K562 (cell line): ENCODE data around the gene LZTR1. TPM values are rescaled to one million over a fixed set of nuclear protein-coding genes. Genes with fewer than 3 reads are reported as not detected.

Experiments used
- ATAC-seq: fragments of 200-7000 bp; cut with Tn5 transposase; 3 replicates; pipeline ENCODE4 v1.9.1; 2020; ENCODE audit warnings: moderate library complexity
- BruUV-seq: library from RNA; stranded (reverse); fragments of 400-500 nt; replicated peaks from 2 replicates; lab custom pipeline; 2021; lab: Mats Ljungman, UMichigan
- CTCF ChIA-PET: fragments of 300-600 bp; formaldehyde crosslinking; extraction: SDS; loops from one replicate; lab custom pipeline; 2021; ENCODE audit warnings: low intra/inter-chr PET ratio; lab: Yijun Ruan, JAX
- POLR2A ChIA-PET: fragments of 300-600, 350-650 bp; sonication (Branson Sonifier 250); formaldehyde crosslinking; extraction: SDS; loops from one replicate; lab custom pipeline; 2021; ENCODE audit warnings: antibody characterized with exemption, inconsistent platforms; lab: Yijun Ruan, JAX
- DNase-seq, 4 experiments: peaks; one replicate each; pipeline versions ENCODE4 v3.0.0 to v3.0.0-alpha.2; 2011 to 2018; ENCODE audit warnings: low spot score in 3 of 4, mixed read lengths in 3 of 4; ENCODE audit errors: extremely low read depth in 1 of 4
- FAIRE-seq: peaks from 2 replicates; lab custom pipeline; 2011; peaks lifted over from hg19 to GRCh38; lab: Jason Lieb, UNC
- H2AFZ ChIP-seq: 2 replicates; pipeline ENCODE4 v1.6.0; 2011; ENCODE audit warnings: low read depth, low read length, control low read depth, inconsistent platforms
- H3K27ac ChIP-seq: fragments of 200-600 bp; 3 replicates; pipeline ENCODE4 v1.8.0; 2011; ENCODE audit warnings: low read depth, mild to moderate bottlenecking, control low read depth, inconsistent platforms, low read length, moderate library complexity, mixed read lengths; ENCODE audit errors: extremely low read depth
- H3K27me3 ChIP-seq, 2 experiments: fragments of 300-600 bp in 1 of 2; 2 replicates in 1 of 2; 3 replicates in 1 of 2; pipeline versions ENCODE4 v1.6.0 to v1.8.0; 2011; ENCODE audit warnings: inconsistent platforms in 2 of 2, low read length in 2 of 2, mild to moderate bottlenecking in 1 of 2, mixed read lengths in 1 of 2, moderate library complexity in 1 of 2; ENCODE audit not compliant: control insufficient read depth in 2 of 2, insufficient read depth in 2 of 2
- H3K36me3 ChIP-seq: fragments of 300-600 bp; 3 replicates; pipeline ENCODE4 v1.8.0; 2011; ENCODE audit warnings: mild to moderate bottlenecking, low read length, inconsistent platforms; ENCODE audit not compliant: control insufficient read depth, insufficient read depth
- H3K4me1 ChIP-seq, 2 experiments: fragments of 200-600 bp in 1 of 2; replicated peaks in 1 of 2; 2 replicates in 1 of 2; 3 replicates in 1 of 2; pipeline versions ENCODE4 v1.5.1 to v1.8.0; 2011; ENCODE audit warnings: inconsistent platforms in 2 of 2, low read length in 2 of 2, mild to moderate bottlenecking in 1 of 2, mixed read lengths in 1 of 2, moderate library complexity in 1 of 2; ENCODE audit not compliant: control insufficient read depth in 2 of 2, insufficient read depth in 2 of 2
- H3K4me2 ChIP-seq: 2 replicates; pipeline ENCODE4 v1.6.1; 2011; ENCODE audit warnings: low read length, control low read depth, inconsistent platforms, mixed read lengths; ENCODE audit not compliant: insufficient read depth
- H3K4me3 ChIP-seq: fragments of 200-600 bp; sonication (generic), shearing (Covaris generic); 2 replicates; pipeline ENCODE4 v1.5.1; 2016; ENCODE audit warnings: control low read depth, inconsistent platforms
- H3K79me2 ChIP-seq: fragments of 200-600 bp; 3 replicates; pipeline ENCODE4 v1.8.0; 2011; ENCODE audit warnings: low read length, inconsistent platforms; ENCODE audit not compliant: control insufficient read depth, insufficient read depth
- H3K9ac ChIP-seq, 2 experiments: 2 replicates each; pipeline versions ENCODE4 v1.6.0 to v1.6.1; 2011; ENCODE audit warnings: low read depth in 2 of 2, low read length in 2 of 2, control low read depth in 1 of 2, inconsistent platforms in 1 of 2, mild to moderate bottlenecking in 1 of 2, mixed read lengths in 1 of 2; ENCODE audit not compliant: insufficient read depth in 1 of 2
- H3K9me1 ChIP-seq: one replicate; pipeline ENCODE4 v1.6.0; 2011; ENCODE audit warnings: inconsistent platforms, mild to moderate bottlenecking, low read length, moderate library complexity; ENCODE audit not compliant: control insufficient read depth, insufficient read depth
- H3K9me3 ChIP-seq: replicated peaks from 2 replicates; pipeline ENCODE4 v1.5.1; 2011; ENCODE audit warnings: low read depth, low read length, inconsistent platforms; ENCODE audit not compliant: control insufficient read depth, insufficient read depth
- H4K20me1 ChIP-seq: replicated peaks from 2 replicates; pipeline ENCODE4 v1.6.1; 2011; ENCODE audit warnings: low read length, inconsistent platforms, mixed read lengths; ENCODE audit not compliant: control insufficient read depth, insufficient read depth
- CHCHD3 ChIP-seq: fragments of 250-450 bp; sonication (Bioruptor Pico); IDR thresholded peaks from 2 replicates; pipeline ENCODE4 v2.1.2; 2022; ENCODE audit warnings: mild to moderate bottlenecking
- ELF2 ChIP-seq: fragments of 250-450 bp; sonication (Bioruptor Pico); IDR thresholded peaks from 2 replicates; pipeline ENCODE4 v1.5.0; 2021; ENCODE audit warnings: mild to moderate bottlenecking
- HDAC8 ChIP-seq: fragments of 450-650 bp; IDR thresholded peaks from 2 replicates; pipeline ENCODE4 v1.6.1; 2016; ENCODE audit warnings: mild to moderate bottlenecking, missing genetic modification characterization, moderate library complexity, missing compliant biosample characterization
- HMG20B ChIP-seq: fragments of 250-450 bp; sonication (Bioruptor Pico); IDR thresholded peaks from 2 replicates; pipeline ENCODE4 v1.5.0; 2021; ENCODE audit warnings: mild to moderate bottlenecking
- KLF10 ChIP-seq: fragments of 250-450 bp; sonication (Bioruptor Pico); IDR thresholded peaks from 2 replicates; pipeline ENCODE4 v1.6.1; 2021; ENCODE audit warnings: matching md5 sums
- MED1 ChIP-seq: sonication (generic); formaldehyde crosslinking; IDR thresholded peaks from 2 replicates; pipeline ENCODE4 v1.8.1; 2023; ENCODE audit warnings: missing genetic modification reagents, borderline replicate concordance
- MYC ChIP-seq, 2 experiments: fragments of 250-450 bp in 1 of 2; sonication (Bioruptor Pico) in 1 of 2; IDR thresholded peaks; 2 replicates each; pipeline versions ENCODE4 v1.5.1 to v1.6.1; 2012 to 2021; ENCODE audit warnings: low read depth in 2 of 2, borderline replicate concordance in 1 of 2, improper control_type of control experiment in 1 of 2, low read length in 1 of 2, mild to moderate bottlenecking in 1 of 2, moderate library complexity in 1 of 2
- SNRNP70 ChIP-seq: fragments of 200-400 bp; formaldehyde crosslinking; optimal IDR thresholded peaks from 2 replicates; pipeline ENCODE3; 2017; ENCODE audit warnings: low read depth, low read length
- SRF ChIP-seq, 2 experiments: fragments of 250-450, 450-650 bp in 1 of 2; sonication (Bioruptor Pico) in 1 of 2; sonication (generic) in 1 of 2; formaldehyde crosslinking; IDR thresholded peaks; 2 replicates each; pipeline versions ENCODE4 v1.5.0 to v1.5.1; 2020 to 2022; ENCODE audit warnings: mild to moderate bottlenecking in 1 of 2, missing genetic modification reagents in 1 of 2
- TEAD4 ChIP-seq, 2 experiments: sonication (generic) in 1 of 2; formaldehyde crosslinking in 1 of 2; IDR thresholded peaks; 2 replicates each; pipeline versions ENCODE4 v1.6.1 to v1.8.0; 2012 to 2022; ENCODE audit warnings: borderline replicate concordance in 1 of 2, inconsistent platforms in 1 of 2, low read length in 1 of 2, mild to moderate bottlenecking in 1 of 2, missing genetic modification reagents in 1 of 2
- ZNF121 ChIP-seq: sonication (generic); formaldehyde crosslinking; conservative IDR thresholded peaks from 2 replicates; pipeline ENCODE4 v1.8.0; 2022; ENCODE audit warnings: missing genetic modification reagents
- ZNF274 ChIP-seq: IDR thresholded peaks from 2 replicates; pipeline ENCODE4 v1.6.1; 2011; ENCODE audit warnings: low read depth, mild to moderate bottlenecking, low read length, moderate library complexity, borderline replicate concordance
- WGBS: fragments of 100-300 bp; shearing (Covaris generic); methylation state at CpG from one replicate; pipeline ENCODE4 v1.1.6; 2016; ENCODE audit warnings: low coverage, mixed read lengths; ENCODE audit not compliant: insufficient coverage; ENCODE audit errors: missing lambda C conversion rate; 5-methylcytosine and 5-hydroxymethylcytosine counted together
- in situ Hi-C: fragments of 300-500 bp; cut with MboI; formaldehyde crosslinking; loops from 4 replicates; pipeline ENCODE4 v1.15.0; 2018; ENCODE audit warnings: inconsistent platforms, mixed read lengths
- intact Hi-C: fragments of 100-400 bp; cut with micrococcal nuclease; formaldehyde crosslinking; loops from 2 replicates; pipeline ENCODE4 v1.14.2; 2022
- polyA plus RNA-seq, 8 experiments: library from polyadenylated mRNA; depleted of rRNA in 4 of 8; stranded (reverse) in 5 of 8; unstranded in 3 of 8; fragments of >200 nt; fragmentation: Nextera tagmentation in 2 of 8; fragmentation: Illumina TruSeq in 1 of 8; extraction: Ambion mirVana in 2 of 8; extraction: Trizol in 1 of 8; gene quantifications; 2 replicates each; pipeline versions ENCODE4 v1.2.1 to v1.2.3, GENCODE V29; 2011 to 2014; ENCODE audit warnings: inconsistent platforms in 1 of 8, missing spikeins in 1 of 8
- total RNA-seq, 7 experiments: library from RNA; depleted of rRNA in 6 of 7; stranded (reverse); fragments of >200 nt in 6 of 7; fragmentation: Illumina TruSeq in 2 of 7; extraction: Trizol in 2 of 7; gene quantifications; 2 replicates each; pipeline versions ENCODE4 v1.2.1 to v1.2.3, GENCODE V29; 2011 to 2021; ENCODE audit warnings: low replicate concordance in 1 of 7
- TF ChIP-seq, protein P1 (sequence below): IDR thresholded peaks from 3 replicates; pipeline ENCODE4 v1.6.1; 2011; ENCODE audit warnings: borderline replicate concordance, mild to moderate bottlenecking; ENCODE audit not compliant: insufficient read length, insufficient read depth
- TF ChIP-seq, protein P2 (sequence below): fragments of 450-650 bp; formaldehyde crosslinking; IDR thresholded peaks from 2 replicates; pipeline ENCODE4 v1.4.0; 2020; ENCODE audit warnings: mild to moderate bottlenecking, moderate library complexity
- TF ChIP-seq, protein P3 (sequence below): sonication (generic); formaldehyde crosslinking; IDR thresholded peaks from 2 replicates; pipeline ENCODE4 v1.8.1; 2023; ENCODE audit warnings: mild to moderate bottlenecking, missing genetic modification reagents

Gene LZTR1
- total and polyA plus RNA-seq, 9 of the 15 experiments (the other 6 are each of a cell fraction or from before 2014, with no cell fraction given) = 2.2 to 135 (median 63.0) TPM

DNA sequence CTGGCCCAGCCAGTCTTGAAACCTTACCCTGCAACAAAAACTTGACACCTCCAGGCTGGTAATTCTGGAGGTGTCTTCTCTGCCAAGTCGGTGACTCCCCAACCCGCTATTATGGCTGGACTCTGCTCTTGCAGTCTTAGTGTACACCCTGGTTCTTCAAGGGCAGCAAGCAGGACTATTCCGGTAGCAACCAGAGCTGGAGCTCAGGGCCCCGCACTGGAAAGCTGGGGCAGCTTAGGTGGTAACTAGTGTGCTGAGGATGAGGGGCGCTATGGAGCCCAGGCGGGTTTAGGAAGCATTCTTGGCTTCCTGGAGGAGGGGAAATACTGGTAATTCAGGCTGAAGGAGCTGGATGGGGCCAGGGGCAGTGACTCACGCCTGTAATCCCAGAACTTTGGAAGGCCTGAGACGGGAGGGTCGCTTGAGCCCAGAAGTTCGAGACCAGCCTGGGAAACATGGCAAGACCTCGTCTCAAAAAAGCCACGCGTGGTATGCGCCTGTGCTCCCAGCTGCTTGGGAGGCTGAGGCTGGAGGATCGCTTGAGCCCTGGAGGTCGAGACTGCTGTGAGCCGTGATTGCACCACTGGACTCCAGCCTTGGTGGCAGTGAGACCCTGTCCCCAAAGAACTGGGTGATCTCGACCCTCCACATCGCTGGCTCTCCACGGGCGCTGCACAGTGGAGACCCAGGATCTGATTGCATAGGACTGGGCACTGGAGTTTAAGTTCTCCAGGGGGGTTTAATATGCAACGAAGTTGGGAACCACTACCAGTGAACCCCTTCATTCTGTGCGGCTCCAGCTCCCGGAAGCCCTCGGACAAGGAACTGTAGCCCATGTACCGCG lies 25.6 kb upstream of the LZTR1 start:
- Histone ChIP-seq H2AFZ (no peak overlapping the region), H3K36me3 (peaks cover 30% of the 10 kb centered on the region), H4K20me1 (peaks cover 44% of the 10 kb centered on the region), H3K4me3 (no peak overlapping the region), H3K79me2 (peaks cover 17% of the 10 kb centered on the region), H3K9ac (peak overlapping the region in 1 of 2 experiments; percentile 56; a peak in 2 of 4 replicates), H3K9me1 (peaks cover 4% of the 10 kb centered on the region), H3K4me2 (no peak overlapping the region), H3K27ac (no peak overlapping the region), H3K4me1 (peaks cover 0 to 25% of the 10 kb centered on the region in 2 experiments; a peak in 2 of 5 replicates), H3K27me3 (no peaks in the 10 kb centered on the region), H3K9me3 (no peaks in the 10 kb centered on the region)
- ATAC-seq (peak; percentile 7), DNase-seq (no peak), FAIRE-seq (no peak)
- in situ Hi-C loops = loop anchor here (25.0 kb wide), 1 partner anchor 181 kb away; no protein-coding TSS in a partner anchor
- BruUV-seq = no TSS peak
- WGBS = 74% methylated on average over 27 of the region's 27 CpGs
- intact Hi-C loops = no loop called here
- ChIA-PET CTCF (no interaction called here), POLR2A (interaction anchor here (0.6 to 64.4 kb wide), 8 partner anchors 9 to 731 kb away, joined by 3 to 1556 read pairs (median 8); partner anchors contain the start of genes AIFM3, CRKL and LZTR1)
- TF ChIP-seq MYC (IDR thresholded peaks at IDR 0.05; ENCODE audit: low read depth, low read length) (no peak), MYC (CRISPR knock-in tag; IDR thresholded peaks at IDR 0.05; ENCODE audit: borderline replicate concordance, low read depth) (0 out of 2 replicates have a peak, but pooled peaks have one; percentile 40), HMG20B (CRISPR knock-in tag) (0 out of 2 replicates have a peak, but pooled peaks have one; percentile 29), MED1 (CRISPR knock-in tag) (0 out of 2 replicates have a peak, but pooled peaks have one; percentile 37), TEAD4 (IDR thresholded peaks at IDR 0.05; ENCODE audit: low read length) (no peak), TEAD4 (CRISPR knock-in tag; IDR thresholded peaks at IDR 0.05; ENCODE audit: borderline replicate concordance) (0 out of 2 replicates have a peak, but pooled peaks have one; percentile 57), ZNF121 (CRISPR knock-in tag) (no peak), SNRNP70 (peak; percentile 24), HDAC8 (tag) (0 out of 2 replicates have a peak, but pooled peaks have one; percentile 72), ELF2 (CRISPR knock-in tag) (no peak), ZNF274 (no peak), CHCHD3 (CRISPR knock-in tag) (0 out of 2 replicates have a peak, but pooled peaks have one; percentile 7), SRF (CRISPR knock-in tag; IDR thresholded peaks at IDR 0.05) (0 out of 4 replicates have a peak, but pooled peaks of 1 of the 2 experiments have one; percentile 13), KLF10 (peak; percentile 33; the same call in 1 of the 2 replicates)
- TF ChIP-seq, protein P1, sequence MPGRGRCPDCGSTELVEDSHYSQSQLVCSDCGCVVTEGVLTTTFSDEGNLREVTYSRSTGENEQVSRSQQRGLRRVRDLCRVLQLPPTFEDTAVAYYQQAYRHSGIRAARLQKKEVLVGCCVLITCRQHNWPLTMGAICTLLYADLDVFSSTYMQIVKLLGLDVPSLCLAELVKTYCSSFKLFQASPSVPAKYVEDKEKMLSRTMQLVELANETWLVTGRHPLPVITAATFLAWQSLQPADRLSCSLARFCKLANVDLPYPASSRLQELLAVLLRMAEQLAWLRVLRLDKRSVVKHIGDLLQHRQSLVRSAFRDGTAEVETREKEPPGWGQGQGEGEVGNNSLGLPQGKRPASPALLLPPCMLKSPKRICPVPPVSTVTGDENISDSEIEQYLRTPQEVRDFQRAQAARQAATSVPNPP = no peak
- TF ChIP-seq, protein P2, sequence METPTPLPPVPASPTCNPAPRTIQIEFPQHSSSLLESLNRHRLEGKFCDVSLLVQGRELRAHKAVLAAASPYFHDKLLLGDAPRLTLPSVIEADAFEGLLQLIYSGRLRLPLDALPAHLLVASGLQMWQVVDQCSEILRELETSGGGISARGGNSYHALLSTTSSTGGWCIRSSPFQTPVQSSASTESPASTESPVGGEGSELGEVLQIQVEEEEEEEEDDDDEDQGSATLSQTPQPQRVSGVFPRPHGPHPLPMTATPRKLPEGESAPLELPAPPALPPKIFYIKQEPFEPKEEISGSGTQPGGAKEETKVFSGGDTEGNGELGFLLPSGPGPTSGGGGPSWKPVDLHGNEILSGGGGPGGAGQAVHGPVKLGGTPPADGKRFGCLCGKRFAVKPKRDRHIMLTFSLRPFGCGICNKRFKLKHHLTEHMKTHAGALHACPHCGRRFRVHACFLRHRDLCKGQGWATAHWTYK (CRISPR knock-in tag) = 0 out of 2 replicates have a peak, but pooled peaks have one; percentile 43
- TF ChIP-seq, protein P3, sequence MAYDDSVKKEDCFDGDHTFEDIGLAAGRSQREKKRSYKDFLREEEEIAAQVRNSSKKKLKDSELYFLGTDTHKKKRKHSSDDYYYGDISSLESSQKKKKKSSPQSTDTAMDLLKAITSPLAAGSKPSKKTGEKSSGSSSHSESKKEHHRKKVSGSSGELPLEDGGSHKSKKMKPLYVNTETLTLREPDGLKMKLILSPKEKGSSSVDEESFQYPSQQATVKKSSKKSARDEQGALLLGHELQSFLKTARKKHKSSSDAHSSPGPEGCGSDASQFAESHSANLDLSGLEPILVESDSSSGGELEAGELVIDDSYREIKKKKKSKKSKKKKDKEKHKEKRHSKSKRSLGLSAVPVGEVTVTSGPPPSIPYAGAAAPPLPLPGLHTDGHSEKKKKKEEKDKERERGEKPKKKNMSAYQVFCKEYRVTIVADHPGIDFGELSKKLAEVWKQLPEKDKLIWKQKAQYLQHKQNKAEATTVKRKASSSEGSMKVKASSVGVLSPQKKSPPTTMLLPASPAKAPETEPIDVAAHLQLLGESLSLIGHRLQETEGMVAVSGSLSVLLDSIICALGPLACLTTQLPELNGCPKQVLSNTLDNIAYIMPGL (CRISPR knock-in tag) = 0 out of 2 replicates have a peak, but pooled peaks have one; percentile 33
